ENCODE measurements around the gene ARMC2. TPM values are rescaled to one million over a fixed set of nuclear protein-coding genes. Genes with fewer than 3 reads are reported as not detected.
"Not testable (repeated sequence)": the region's sequence is repeated elsewhere in the genome, so short reads cannot be mapped to it uniquely, and the experiment has no call there.

Gene ARMC2
- polyA plus RNA-seq, 2 of the 4 experiments (the other 2 are of a cell fraction): 2.1 to 4.9 TPM

DNA sequence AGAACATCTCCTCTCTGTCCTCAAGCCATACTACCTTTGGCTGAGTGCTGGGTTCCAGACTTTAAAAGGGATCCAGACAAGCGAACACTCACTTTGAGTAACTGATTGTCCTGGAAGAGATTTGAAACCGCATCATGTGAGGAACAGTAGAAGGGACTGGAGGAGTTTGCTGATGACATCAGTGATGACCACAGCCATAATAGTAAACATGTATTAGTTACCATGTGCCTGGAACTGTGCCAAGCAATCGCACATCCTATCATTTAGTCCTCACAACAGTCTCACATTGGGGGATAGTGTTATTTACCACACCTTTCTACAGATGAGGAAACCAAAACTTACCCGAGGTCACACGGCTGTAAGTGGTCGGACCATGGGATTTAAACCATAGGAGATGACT lies 39.8 kb downstream of the ARMC2 start:
- no peak overlapping the region for H3K4me3 ChIP-seq
- H3K4me2 ChIP-seq: no peak overlapping the region
- no peaks in the 10 kb centered on the region for H3K4me1 ChIP-seq
- ChIA-PET POLR2A (no interaction called here), CTCF (no interaction called here)
- no peak for TF ChIP-seq CHD4 (IDR thresholded peaks at IDR 0.05; ENCODE audit: borderline replicate concordance)
- no peak for TF ChIP-seq HDAC2 (IDR thresholded peaks at IDR 0.05)
- TF ChIP-seq JUN (IDR thresholded peaks at IDR 0.05): no peak
- no peak for TF ChIP-seq SMC3 (IDR thresholded peaks at IDR 0.05)
- TF ChIP-seq, protein P1, sequence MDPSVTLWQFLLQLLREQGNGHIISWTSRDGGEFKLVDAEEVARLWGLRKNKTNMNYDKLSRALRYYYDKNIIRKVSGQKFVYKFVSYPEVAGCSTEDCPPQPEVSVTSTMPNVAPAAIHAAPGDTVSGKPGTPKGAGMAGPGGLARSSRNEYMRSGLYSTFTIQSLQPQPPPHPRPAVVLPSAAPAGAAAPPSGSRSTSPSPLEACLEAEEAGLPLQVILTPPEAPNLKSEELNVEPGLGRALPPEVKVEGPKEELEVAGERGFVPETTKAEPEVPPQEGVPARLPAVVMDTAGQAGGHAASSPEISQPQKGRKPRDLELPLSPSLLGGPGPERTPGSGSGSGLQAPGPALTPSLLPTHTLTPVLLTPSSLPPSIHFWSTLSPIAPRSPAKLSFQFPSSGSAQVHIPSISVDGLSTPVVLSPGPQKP (IDR thresholded peaks at IDR 0.05; ENCODE audit: low read depth, low read length): no peak
- no peak for TF ChIP-seq RCOR1 (IDR thresholded peaks at IDR 0.05; ENCODE audit: low read depth, low read length)
- TF ChIP-seq EP300 (IDR thresholded peaks at IDR 0.05): no peak
- no peak for TF ChIP-seq CBX2 (IDR thresholded peaks at IDR 0.05; ENCODE audit: borderline replicate concordance, low read depth)
- no peak for TF ChIP-seq BHLHE40 (IDR thresholded peaks at IDR 0.05; ENCODE audit: low read depth, low read length)
- no peak for TF ChIP-seq ZFP36 (IDR thresholded peaks at IDR 0.05; ENCODE audit: borderline replicate concordance, partially characterized antibody)
- no peak for TF ChIP-seq RAD21 (conservative IDR thresholded peaks at IDR 0.05 in 1 of 2, IDR thresholded peaks at IDR 0.05 in 1 of 2)
- FAIRE-seq (no peak), ATAC-seq (no peak), DNase-seq (ENCODE audit: low read depth in 1 of 2, low spot score in 1 of 2) (no peak)
- H3K9me3 ChIP-seq: no peaks in the 10 kb centered on the region
- WGBS (ENCODE audit: missing lambda C conversion rate): 78% methylated on average over 6 of the region's 6 CpGs
- H3K27ac ChIP-seq: no peak overlapping the region

DNA sequence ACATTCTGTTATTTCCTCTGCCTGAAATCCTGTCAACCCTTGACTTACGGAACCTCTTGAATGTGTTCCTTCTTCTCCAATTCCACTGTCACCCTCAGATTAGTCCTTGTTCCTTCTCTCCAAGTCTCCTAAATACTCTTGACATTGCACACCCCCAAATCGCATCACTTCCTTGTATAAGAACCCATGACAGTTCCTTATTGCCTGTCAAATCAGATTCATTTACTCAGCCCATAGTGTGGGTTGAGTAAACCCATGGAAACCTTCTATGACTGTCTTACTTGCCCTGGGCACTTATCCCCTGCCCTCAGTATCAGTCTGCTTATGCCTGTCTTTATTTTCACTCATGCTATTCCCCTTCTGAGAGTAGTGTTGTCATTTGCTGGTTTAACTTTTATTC lies 40.5 kb downstream of the ARMC2 start:
- CTCF ChIA-PET: no interaction called here
- no peak for FAIRE-seq
- 91% methylated on average over 2 of the region's 2 CpGs for WGBS (ENCODE audit: missing lambda C conversion rate)

DNA sequence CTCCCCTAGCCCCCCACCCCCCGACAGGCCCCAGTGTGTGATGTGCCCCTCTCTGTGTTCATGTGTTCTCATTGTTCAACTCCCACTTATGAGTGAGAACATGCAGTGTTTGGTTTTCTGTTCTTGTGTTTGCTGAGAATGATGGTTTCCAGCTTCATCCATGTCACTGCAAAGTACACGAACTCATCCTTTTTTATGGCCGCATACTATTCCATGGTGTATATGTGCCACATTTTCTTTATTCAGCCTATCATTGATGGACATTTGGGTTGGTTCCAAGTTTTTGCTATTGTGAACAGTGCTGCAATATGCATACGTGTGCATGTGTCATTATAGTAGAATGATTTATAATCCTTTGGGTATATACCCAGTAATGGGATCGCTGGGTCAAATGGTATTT lies 42.7 kb downstream of the ARMC2 start:
- DNase-seq (ENCODE audit: low read depth in 1 of 2, low spot score in 1 of 2); FAIRE-seq; H3K27ac ChIP-seq; H3K4me2 ChIP-seq; ATAC-seq; H3K9me3 ChIP-seq; H3K4me3 ChIP-seq; H3K4me1 ChIP-seq; POLR2A ChIA-PET: not testable (repeated sequence)
- CTCF ChIA-PET: interaction anchor here (0.7 to 1.3 kb wide), 2 partner anchors 182 to 915 kb away, joined by 3 to 4 read pairs; no protein-coding TSS in a partner anchor
- 90% methylated on average over 4 of the region's 5 CpGs for WGBS (ENCODE audit: missing lambda C conversion rate)

More for the DNA sequence above, 40.5 kb downstream of the ARMC2 start:
- Histone ChIP-seq H3K4me3 (no peak overlapping the region), H3K4me2 (no peak overlapping the region), H3K27ac (no peak overlapping the region), H3K4me1 (no peaks in the 10 kb centered on the region), H3K9me3 (no peaks in the 10 kb centered on the region)
- no peak for TF ChIP-seq KDM1A (IDR thresholded peaks at IDR 0.05; ENCODE audit: low read depth)
- TF ChIP-seq, protein P2, sequence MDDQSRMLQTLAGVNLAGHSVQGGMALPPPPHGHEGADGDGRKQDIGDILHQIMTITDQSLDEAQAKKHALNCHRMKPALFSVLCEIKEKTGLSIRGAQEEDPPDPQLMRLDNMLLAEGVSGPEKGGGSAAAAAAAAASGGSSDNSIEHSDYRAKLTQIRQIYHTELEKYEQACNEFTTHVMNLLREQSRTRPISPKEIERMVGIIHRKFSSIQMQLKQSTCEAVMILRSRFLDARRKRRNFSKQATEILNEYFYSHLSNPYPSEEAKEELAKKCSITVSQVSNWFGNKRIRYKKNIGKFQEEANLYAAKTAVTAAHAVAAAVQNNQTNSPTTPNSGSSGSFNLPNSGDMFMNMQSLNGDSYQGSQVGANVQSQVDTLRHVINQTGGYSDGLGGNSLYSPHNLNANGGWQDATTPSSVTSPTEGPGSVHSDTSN (IDR thresholded peaks at IDR 0.05): no peak
- TF ChIP-seq RCOR1 (IDR thresholded peaks at IDR 0.05; ENCODE audit: low read depth, low read length): no peak
- TF ChIP-seq, protein P3, sequence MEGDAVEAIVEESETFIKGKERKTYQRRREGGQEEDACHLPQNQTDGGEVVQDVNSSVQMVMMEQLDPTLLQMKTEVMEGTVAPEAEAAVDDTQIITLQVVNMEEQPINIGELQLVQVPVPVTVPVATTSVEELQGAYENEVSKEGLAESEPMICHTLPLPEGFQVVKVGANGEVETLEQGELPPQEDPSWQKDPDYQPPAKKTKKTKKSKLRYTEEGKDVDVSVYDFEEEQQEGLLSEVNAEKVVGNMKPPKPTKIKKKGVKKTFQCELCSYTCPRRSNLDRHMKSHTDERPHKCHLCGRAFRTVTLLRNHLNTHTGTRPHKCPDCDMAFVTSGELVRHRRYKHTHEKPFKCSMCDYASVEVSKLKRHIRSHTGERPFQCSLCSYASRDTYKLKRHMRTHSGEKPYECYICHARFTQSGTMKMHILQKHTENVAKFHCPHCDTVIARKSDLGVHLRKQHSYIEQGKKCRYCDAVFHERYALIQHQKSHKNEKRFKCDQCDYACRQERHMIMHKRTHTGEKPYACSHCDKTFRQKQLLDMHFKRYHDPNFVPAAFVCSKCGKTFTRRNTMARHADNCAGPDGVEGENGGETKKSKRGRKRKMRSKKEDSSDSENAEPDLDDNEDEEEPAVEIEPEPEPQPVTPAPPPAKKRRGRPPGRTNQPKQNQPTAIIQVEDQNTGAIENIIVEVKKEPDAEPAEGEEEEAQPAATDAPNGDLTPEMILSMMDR (IDR thresholded peaks at IDR 0.05): no peak
- no peak for TF ChIP-seq HDAC2 (IDR thresholded peaks at IDR 0.05)
- TF ChIP-seq, protein P4, sequence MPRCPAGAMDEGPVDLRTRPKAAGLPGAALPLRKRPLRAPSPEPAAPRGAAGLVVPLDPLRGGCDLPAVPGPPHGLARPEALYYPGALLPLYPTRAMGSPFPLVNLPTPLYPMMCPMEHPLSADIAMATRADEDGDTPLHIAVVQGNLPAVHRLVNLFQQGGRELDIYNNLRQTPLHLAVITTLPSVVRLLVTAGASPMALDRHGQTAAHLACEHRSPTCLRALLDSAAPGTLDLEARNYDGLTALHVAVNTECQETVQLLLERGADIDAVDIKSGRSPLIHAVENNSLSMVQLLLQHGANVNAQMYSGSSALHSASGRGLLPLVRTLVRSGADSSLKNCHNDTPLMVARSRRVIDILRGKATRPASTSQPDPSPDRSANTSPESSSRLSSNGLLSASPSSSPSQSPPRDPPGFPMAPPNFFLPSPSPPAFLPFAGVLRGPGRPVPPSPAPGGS (IDR thresholded peaks at IDR 0.05): no peak
- no peak for TF ChIP-seq CEBPB (IDR thresholded peaks at IDR 0.05)
- TF ChIP-seq JUN (IDR thresholded peaks at IDR 0.05): no peak
- TF ChIP-seq POLR2AphosphoS2 (conservative IDR thresholded peaks at IDR 0.05; ENCODE audit: low read length): no peak
- TF ChIP-seq JUNB (IDR thresholded peaks at IDR 0.05): no peak
- no peak for TF ChIP-seq RAD21 (conservative IDR thresholded peaks at IDR 0.05 in 1 of 2, IDR thresholded peaks at IDR 0.05 in 1 of 2)
- TF ChIP-seq CHD4 (IDR thresholded peaks at IDR 0.05; ENCODE audit: borderline replicate concordance): no peak
- TF ChIP-seq MAZ (IDR thresholded peaks at IDR 0.05; ENCODE audit: borderline replicate concordance, low read depth, low read length): no peak
- no peak for TF ChIP-seq ZSCAN20 (CRISPR knock-in tag; IDR thresholded peaks at IDR 0.05)
- POLR2A ChIA-PET: no interaction called here
- ATAC-seq (no peak), DNase-seq (ENCODE audit: low read depth in 1 of 2, low spot score in 1 of 2) (no peak)
